Esophagus muscularis mucosa (tissue), 4 donors: ENCODE data around the gene TSBP1. TPM values are rescaled to one million over a fixed set of nuclear protein-coding genes. Genes with fewer than 3 reads are reported as not detected.

Experiments used
- DNase-seq: peaks from one replicate; pipeline ENCODE4 v3.0.0-alpha.2; 2017; ENCODE audit errors: extremely low spot score
- H3K27ac ChIP-seq, 4 donors: fragments of 200-600 bp; sonication (generic); replicated peaks in 1 of 4; 1 replicate in 3 of 4; 2 replicates in 1 of 4; pipeline ENCODE4 v1.5.1; 2016 to 2019; ENCODE audit warnings: mild to moderate bottlenecking in 1 of 4
- H3K27me3 ChIP-seq, 4 donors: fragments of 200-600 bp; sonication (generic); one replicate each; pipeline versions ENCODE4 v1.5.1 to v1.6.0; 2016 to 2019
- H3K36me3 ChIP-seq, 4 donors: fragments of 200-600 bp; sonication (generic); one replicate each; pipeline ENCODE4 v1.5.1; 2016 to 2019
- H3K4me1 ChIP-seq, 4 donors: fragments of 200-600 bp; sonication (generic); one replicate each; pipeline ENCODE4 v1.5.1; 2016 to 2019
- H3K4me3 ChIP-seq, 4 donors: fragments of 200-600 bp; sonication (generic); 1 replicate in 2 of 4; 2 replicates in 2 of 4; pipeline ENCODE4 v1.5.1; 2016 to 2019; ENCODE audit warnings: mild to moderate bottlenecking in 4 of 4, moderate library complexity in 1 of 4
- H3K9me3 ChIP-seq, 4 donors: fragments of 200-600 bp; sonication (generic); 1 replicate in 3 of 4; 2 replicates in 1 of 4; pipeline ENCODE4 v1.5.1; 2016 to 2019
- EP300 ChIP-seq: sonication (generic); formaldehyde crosslinking; IDR thresholded peaks from one replicate; pipeline ENCODE4 v1.6.1; 2017; ENCODE audit warnings: antibody characterized with exemption
- POLR2A ChIP-seq: fragments of 450-650 bp; IDR thresholded peaks from one replicate; pipeline ENCODE4 v1.6.1; 2017; ENCODE audit warnings: antibody characterized with exemption, moderate library complexity, mild to moderate bottlenecking, low read depth
- POLR2AphosphoS5 ChIP-seq, 2 donors: sonication (generic); formaldehyde crosslinking; IDR thresholded peaks; one replicate each; pipeline ENCODE4 v1.6.1; 2017; ENCODE audit warnings: antibody characterized with exemption in 2 of 2
- WGBS: methylation state at CpG from one replicate; pipeline ENCODE4 v1.1.5; 2018; 5-methylcytosine and 5-hydroxymethylcytosine counted together
- intact Hi-C: fragments of 100-400 bp; cut with DNase I; formaldehyde crosslinking; loops from one replicate; pipeline ENCODE4 v1.15.1; 2023
- total RNA-seq, 4 donors: library from RNA; depleted of rRNA; stranded (reverse); fragments of >200 nt; gene quantifications; one replicate each; pipeline versions ENCODE4 v1.1.0 to v1.2.1, GENCODE V29; 2016
- TF ChIP-seq, protein P1 (sequence below), 3 experiments: fragments of 200-600 bp in 2 of 3; fragments of 450-650 bp in 1 of 3; sonication (generic) in 2 of 3; IDR thresholded peaks; one replicate each; pipeline ENCODE4 v1.5.1; 2017 to 2019; ENCODE audit warnings: antibody characterized with exemption in 3 of 3, mild to moderate bottlenecking in 2 of 3, moderate library complexity in 1 of 3

The TSBP1 gene
- total RNA-seq, 4 donors from 2014 or later: not detected

DNA sequence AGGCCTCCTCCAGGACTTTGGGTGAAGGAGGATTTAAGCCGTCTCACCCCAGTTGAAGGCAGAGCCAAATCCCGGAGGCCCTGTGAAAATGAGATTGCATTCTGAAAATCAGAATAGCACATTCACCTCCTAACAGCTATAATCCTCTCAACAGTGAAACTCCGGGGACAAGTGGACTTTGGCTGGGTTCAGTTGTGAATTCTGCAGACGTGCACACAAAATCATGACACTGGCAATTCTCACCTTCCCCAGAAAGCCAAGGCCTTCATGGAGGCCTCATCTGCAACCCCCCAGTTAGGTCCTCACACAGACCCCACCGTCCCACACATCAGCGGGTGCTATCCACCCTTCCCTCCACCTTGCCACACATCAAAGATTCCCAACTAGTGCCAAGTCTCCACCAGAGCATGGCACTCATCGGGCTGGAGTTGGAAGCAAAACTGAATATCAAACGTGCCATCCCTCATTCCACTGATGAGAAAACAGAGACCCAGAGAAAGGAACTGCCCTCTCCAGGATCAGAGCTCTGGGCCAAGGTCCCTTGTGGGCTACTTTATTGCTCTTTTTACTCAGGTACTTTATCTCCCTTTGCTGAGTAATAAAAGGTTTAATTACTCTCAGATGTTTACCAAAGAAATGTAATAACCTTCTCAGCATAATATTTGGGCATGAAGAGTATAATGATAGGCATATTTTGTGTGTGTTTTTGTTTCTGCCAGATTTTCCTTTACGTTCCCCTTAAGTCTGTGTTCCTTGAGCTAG lies 40.0 kb upstream of the TSBP1 start:
- Histone ChIP-seq H3K4me1 (peaks cover 0 to 10% (median 7%) of the 10 kb centered on the region in 4 donors), H3K27me3 (peaks cover 0 to 80% (median 6%) of the 10 kb centered on the region in 4 donors), H3K9me3 (no peaks in the 10 kb centered on the region), H3K36me3 (no peaks in the 10 kb centered on the region), H3K4me3 (no peak overlapping the region), H3K27ac (no peak overlapping the region)
- no peak for DNase-seq
- intact Hi-C loops: loop anchor here (5.0 kb wide), 2 partner anchors 164 to 456 kb away; no protein-coding TSS in a partner anchor
- 73% methylated on average over 9 of the region's 9 CpGs for WGBS
- TF ChIP-seq, protein P1, sequence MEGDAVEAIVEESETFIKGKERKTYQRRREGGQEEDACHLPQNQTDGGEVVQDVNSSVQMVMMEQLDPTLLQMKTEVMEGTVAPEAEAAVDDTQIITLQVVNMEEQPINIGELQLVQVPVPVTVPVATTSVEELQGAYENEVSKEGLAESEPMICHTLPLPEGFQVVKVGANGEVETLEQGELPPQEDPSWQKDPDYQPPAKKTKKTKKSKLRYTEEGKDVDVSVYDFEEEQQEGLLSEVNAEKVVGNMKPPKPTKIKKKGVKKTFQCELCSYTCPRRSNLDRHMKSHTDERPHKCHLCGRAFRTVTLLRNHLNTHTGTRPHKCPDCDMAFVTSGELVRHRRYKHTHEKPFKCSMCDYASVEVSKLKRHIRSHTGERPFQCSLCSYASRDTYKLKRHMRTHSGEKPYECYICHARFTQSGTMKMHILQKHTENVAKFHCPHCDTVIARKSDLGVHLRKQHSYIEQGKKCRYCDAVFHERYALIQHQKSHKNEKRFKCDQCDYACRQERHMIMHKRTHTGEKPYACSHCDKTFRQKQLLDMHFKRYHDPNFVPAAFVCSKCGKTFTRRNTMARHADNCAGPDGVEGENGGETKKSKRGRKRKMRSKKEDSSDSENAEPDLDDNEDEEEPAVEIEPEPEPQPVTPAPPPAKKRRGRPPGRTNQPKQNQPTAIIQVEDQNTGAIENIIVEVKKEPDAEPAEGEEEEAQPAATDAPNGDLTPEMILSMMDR (IDR thresholded peaks at IDR 0.05): no peak
- no peak for TF ChIP-seq POLR2A
- TF ChIP-seq POLR2AphosphoS5 (IDR thresholded peaks at IDR 0.05): no peak
- no peak for TF ChIP-seq EP300

DNA sequence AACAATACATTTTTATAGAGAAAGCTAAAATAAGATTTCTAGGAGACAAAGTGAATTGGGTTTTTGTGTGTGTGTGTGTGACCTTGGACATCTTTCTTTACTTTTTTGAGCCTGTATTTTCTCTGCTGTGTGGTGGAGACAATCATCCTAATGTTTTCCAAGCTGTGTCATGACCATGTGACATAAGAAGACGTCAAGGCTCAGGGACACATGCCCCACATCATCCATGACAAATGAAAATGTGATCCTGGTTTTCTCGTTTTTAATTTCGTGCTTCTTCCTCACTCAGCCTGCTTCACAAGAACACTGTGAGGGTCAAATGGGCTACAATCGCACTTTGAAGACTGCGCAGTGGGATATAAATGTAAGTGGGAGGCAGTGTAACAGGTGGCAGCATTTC lies 39.2 kb upstream of the TSBP1 start:
- H3K27me3 ChIP-seq: peaks cover 0 to 81% (median 8%) of the 10 kb centered on the region in 4 donors
- 43% methylated on average over 5 of the region's 5 CpGs for WGBS

DNA sequence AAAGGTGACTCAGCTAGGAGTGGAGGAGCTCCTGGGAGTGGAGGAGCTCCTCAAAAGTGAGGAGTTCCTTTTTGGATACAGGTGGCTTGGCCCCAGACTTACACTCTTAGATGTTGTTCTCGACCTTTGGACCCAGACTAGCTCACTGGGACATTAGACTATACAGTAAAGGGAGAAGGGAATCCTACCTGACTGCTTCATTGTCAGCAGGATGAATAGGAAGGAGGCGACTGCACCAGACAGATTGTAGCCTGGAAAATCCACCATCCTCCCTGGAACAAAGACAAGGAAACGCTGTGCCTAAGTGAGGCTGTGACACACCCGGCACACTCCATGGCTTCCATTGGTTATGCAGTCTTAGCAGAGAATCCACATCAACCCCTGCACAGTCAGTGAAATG lies 35.2 kb upstream of the TSBP1 start, which contains the start of gene BTNL2:
TSS of gene BTNL2 (minus strand) at position 325 of the 400 bp plus-strand sequence. CDS start at position 267, 58 bp downstream.
- no peaks in the 10 kb centered on the region for H3K36me3 ChIP-seq
- 65% methylated on average over 2 of the region's 4 CpGs for WGBS
- TF ChIP-seq POLR2A (no peak), POLR2AphosphoS5 (IDR thresholded peaks at IDR 0.05) (no peak), EP300 (no peak)
- TF ChIP-seq, protein P1 (IDR thresholded peaks at IDR 0.05): no peak
- intact Hi-C loops: no loop called here
- no peaks in the 10 kb centered on the region for H3K9me3 ChIP-seq
- no peaks in the 10 kb centered on the region for H3K4me1 ChIP-seq
- H3K27ac ChIP-seq: no peak within 1 kb of the TSS
- no peak within 1 kb of the TSS for H3K4me3 ChIP-seq
- DNase-seq: no peak
- H3K27me3 ChIP-seq: peaks cover 0 to 70% (median 9%) of the 10 kb centered on the region in 4 donors

More for the DNA sequence above, 39.2 kb upstream of the TSBP1 start:
- intact Hi-C loops: loop anchor here (5.0 kb wide), 2 partner anchors 164 to 456 kb away; no protein-coding TSS in a partner anchor
- no peaks in the 10 kb centered on the region for H3K36me3 ChIP-seq
- no peak overlapping the region for H3K27ac ChIP-seq
- H3K9me3 ChIP-seq: no peaks in the 10 kb centered on the region
- no peak for DNase-seq
- H3K4me1 ChIP-seq: peaks cover 0 to 10% (median 6%) of the 10 kb centered on the region in 4 donors
- no peak for TF ChIP-seq EP300
- TF ChIP-seq POLR2AphosphoS5 (IDR thresholded peaks at IDR 0.05): no peak
- no peak for TF ChIP-seq POLR2A
- TF ChIP-seq, protein P1 (IDR thresholded peaks at IDR 0.05): no peak
- H3K4me3 ChIP-seq: no peak overlapping the region

DNA sequence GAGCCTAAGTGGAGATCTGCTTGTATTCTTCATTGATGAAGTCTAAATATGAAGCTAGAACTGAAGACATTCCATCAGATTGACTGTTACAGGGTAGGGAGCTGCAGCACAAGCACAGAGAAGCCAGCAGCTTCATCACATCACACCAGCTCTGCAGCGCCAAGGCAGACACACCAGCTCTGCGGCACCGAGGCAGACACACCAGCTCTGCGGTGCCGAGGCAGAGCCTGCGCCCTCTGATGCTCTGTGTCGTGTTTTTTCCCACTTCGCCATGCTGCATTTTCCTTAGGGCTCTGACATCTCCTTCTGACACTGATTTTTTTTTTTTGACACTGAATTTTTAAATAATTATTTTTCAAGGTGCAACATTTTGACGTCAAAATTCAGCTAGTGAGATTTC lies 34.5 kb upstream of the TSBP1 start:
- H3K4me3 ChIP-seq: no peak overlapping the region
- intact Hi-C loops: no loop called here
- TF ChIP-seq POLR2AphosphoS5 (IDR thresholded peaks at IDR 0.05): no peak
- TF ChIP-seq POLR2A: no peak
- no peak for TF ChIP-seq EP300
- TF ChIP-seq, protein P1 (IDR thresholded peaks at IDR 0.05): no peak
- WGBS: 77% methylated on average over 9 of the region's 9 CpGs
- no peak for DNase-seq
- no peaks in the 10 kb centered on the region for H3K4me1 ChIP-seq
- no peak overlapping the region for H3K27ac ChIP-seq
- H3K36me3 ChIP-seq: no peaks in the 10 kb centered on the region
- no peaks in the 10 kb centered on the region for H3K9me3 ChIP-seq
- peaks cover 0 to 69% (median 9%) of the 10 kb centered on the region in 4 donors for H3K27me3 ChIP-seq
